IPS-18a (cell line): Measurements from ENCODE around the gene POMGNT2.

Source experiments
- H3K27ac ChIP-seq: one replicate; pipeline ENCODE4 v1.5.1; 2013; ENCODE audit warnings: low read length
- H3K27me3 ChIP-seq: one replicate; pipeline ENCODE4 v1.6.1; 2013; ENCODE audit warnings: mild to moderate bottlenecking, low read length; ENCODE audit not compliant: control insufficient read depth, insufficient read depth
- H3K36me3 ChIP-seq: one replicate; pipeline ENCODE4 v1.6.1; 2013; ENCODE audit warnings: low read depth, low read length; ENCODE audit not compliant: control insufficient read depth
- H3K4me1 ChIP-seq: one replicate; pipeline ENCODE4 v1.6.1; 2013; ENCODE audit warnings: low read depth, low read length; ENCODE audit not compliant: control insufficient read depth
- H3K4me3 ChIP-seq: one replicate; pipeline ENCODE4 v1.5.1; 2013; ENCODE audit warnings: low read length
- H3K9ac ChIP-seq: one replicate; pipeline ENCODE4 v1.6.1; 2013; ENCODE audit warnings: mild to moderate bottlenecking, low read length, moderate library complexity
- H3K9me3 ChIP-seq: one replicate; pipeline ENCODE4 v1.6.1; 2013; ENCODE audit warnings: low read depth, low read length; ENCODE audit not compliant: control insufficient read depth

Gene POMGNT2

DNA sequence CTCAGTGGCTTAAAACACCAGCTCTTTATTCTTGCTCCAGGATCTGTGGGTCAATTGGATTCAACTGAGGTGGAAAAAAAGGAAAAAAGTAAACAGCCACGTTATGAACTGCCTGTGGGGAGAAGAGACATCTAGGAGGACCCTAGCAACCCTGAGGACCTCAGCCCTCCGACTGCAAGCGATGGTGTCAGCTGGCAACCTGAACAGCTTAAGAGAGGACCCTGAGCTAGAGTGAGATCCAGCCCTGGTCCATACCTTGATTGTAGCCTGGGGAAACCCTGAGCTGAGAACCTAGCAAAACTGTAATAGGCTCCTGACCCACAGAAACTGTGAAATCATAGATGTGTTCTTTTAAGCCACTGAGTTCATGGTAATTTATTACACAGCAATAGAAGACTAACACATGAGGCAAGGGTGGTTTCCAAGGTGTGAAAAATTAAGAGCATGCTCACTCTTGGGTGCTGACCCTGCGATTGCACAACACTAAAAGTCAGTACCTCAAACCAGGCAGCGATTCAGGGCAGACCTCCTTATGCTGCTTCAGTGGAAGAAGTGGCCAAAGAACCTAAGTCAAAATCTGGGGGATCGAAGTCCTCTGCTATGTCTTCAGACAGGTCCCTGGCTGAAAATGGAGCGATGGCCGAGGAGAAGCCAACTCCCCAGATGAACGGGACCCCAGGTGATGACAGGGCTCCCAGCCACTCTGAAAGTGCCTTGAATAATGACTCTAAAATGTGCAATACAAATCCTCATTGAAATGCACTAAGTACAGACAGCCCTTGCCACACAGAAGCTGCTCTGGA is 69.1 kb downstream of the POMGNT2 start:
- no peaks in the 10 kb centered on the region for H3K9me3 ChIP-seq
- H3K27ac ChIP-seq: no peak overlapping the region
- H3K36me3 ChIP-seq: no peaks in the 10 kb centered on the region
- no peaks in the 10 kb centered on the region for H3K4me1 ChIP-seq
- H3K9ac ChIP-seq: no peak overlapping the region
- no peak overlapping the region for H3K4me3 ChIP-seq
- H3K27me3 ChIP-seq: no peaks in the 10 kb centered on the region

DNA sequence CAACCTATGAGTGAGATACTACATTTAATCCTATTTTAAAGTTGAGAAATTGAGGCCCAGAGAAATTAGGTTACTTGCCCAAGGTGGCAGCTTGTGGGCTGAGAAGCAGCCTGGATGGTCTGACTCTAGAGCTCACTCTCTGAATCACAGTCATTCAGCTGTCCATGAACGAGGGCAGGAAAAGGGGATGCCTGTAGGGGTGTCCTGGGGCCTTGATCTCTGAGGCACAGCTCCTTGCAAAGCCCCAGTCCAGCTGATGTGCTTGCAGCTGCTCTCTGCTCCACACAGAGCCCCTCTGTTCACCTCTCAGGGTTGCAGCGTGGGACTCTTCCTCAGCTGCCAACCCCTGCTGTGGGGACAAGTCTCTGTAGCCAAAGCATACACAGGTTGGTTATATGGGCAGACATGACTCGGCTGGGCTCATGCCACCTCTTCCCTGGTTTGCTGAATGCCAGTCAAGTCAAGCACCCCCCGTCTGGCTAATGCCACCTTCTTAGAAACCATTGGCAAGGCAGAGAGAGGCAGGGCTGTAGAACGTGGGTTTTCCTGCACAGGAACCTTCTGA is 70.0 kb downstream of the POMGNT2 start:
- Histone ChIP-seq H3K4me1 (no peaks in the 10 kb centered on the region), H3K4me3 (no peak overlapping the region), H3K27ac (no peak overlapping the region), H3K36me3 (no peaks in the 10 kb centered on the region), H3K9ac (no peak overlapping the region), H3K9me3 (no peaks in the 10 kb centered on the region), H3K27me3 (no peaks in the 10 kb centered on the region)

DNA sequence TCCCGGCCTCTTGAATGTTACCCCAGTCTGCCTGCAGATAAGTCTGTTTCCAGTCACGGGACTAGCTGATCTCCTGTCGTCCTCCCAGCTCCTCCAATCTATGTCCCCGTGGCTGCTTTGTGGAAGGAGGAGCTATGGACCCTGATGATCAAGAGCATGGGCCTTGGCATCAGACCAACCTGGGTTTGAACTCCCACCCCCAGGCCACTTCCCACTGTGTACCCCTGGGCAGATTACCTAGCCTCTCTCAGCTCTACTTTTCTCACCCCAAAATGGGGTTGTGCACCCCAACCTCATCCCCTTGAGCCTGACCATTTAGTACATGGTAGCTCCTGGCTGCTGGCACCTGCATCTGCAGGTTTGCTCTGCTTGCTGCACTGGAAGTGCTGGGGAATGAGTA is 71.0 kb downstream of the POMGNT2 start:
- Histone ChIP-seq H3K27me3 (no peaks in the 10 kb centered on the region), H3K4me3 (no peak overlapping the region), H3K36me3 (no peaks in the 10 kb centered on the region), H3K27ac (no peak overlapping the region), H3K9ac (no peak overlapping the region), H3K4me1 (no peaks in the 10 kb centered on the region), H3K9me3 (no peaks in the 10 kb centered on the region)

DNA sequence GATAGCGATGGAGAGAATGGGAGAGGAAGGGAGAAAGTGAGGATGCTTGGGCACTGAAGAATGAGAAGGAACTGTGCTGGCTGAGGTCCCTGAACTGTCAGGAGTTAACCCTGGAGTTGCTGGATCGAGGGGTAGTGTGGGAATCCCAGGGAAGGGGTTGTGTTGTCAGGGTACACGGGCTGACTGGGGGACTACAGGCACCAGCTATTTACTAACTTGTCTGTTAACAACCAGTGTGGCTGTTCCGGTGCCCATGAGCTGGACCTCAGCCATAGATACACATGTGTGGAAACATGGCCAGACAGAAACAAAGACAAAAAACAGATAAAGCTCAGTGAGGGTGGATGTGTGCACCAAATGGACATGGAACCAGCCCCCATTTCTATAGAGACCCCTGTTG is 71.7 kb downstream of the POMGNT2 start:
- no peaks in the 10 kb centered on the region for H3K36me3 ChIP-seq
- H3K4me1 ChIP-seq: no peaks in the 10 kb centered on the region
- H3K9ac ChIP-seq: no peak overlapping the region
- H3K27me3 ChIP-seq: no peaks in the 10 kb centered on the region
- H3K27ac ChIP-seq: no peak overlapping the region
- no peak overlapping the region for H3K4me3 ChIP-seq
- no peaks in the 10 kb centered on the region for H3K9me3 ChIP-seq

DNA sequence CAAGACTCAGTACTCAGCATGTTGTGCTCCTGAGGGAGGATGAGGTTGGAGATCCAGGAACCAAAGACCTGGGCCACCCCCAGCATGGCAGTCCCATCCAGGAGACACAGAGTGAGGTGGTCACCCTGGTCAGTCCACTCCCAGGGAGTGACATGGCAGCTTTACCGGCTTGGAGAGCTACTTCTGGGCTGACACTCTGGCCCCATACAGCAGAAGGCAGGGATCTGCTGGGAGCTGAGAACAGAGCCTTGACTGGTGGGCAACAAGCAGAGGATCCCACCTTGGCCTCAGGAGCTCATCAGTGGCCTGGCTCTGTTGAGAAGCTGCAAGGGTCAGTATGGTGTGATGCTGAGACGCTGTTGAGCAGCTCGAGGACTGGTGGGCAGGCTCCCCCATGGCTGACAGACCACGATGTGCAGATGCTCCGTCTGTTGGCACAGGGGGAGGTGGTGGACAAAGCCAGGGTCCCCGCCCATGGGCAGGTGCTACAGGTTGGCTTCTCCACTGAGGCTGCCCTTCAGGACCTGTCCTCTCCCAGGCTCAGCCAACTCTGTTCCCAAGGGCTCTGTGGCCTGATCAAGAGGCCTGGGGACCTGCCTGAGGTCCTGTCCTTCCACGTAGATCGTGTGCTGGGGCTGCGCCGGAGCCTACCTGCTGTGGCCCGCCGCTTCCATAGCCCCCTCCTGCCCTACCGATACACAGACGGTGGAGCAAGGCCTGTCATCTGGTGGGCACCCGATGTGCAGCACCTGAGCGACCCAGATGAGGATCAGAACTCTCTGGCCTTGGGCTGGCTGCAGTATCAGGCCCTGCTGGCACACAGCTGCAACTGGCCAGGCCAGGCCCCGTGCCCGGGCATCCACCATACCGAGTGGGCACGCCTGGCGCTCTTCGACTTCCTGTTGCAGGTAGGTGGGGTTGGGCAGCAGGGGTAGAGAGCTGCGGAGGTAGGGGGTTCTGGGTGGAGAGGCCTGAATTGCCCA is 72.9 kb downstream of the POMGNT2 start:
- H3K9ac ChIP-seq: no peak overlapping the region
- no peak overlapping the region for H3K4me3 ChIP-seq
- H3K27me3 ChIP-seq: no peaks in the 10 kb centered on the region
- H3K9me3 ChIP-seq: no peaks in the 10 kb centered on the region
- H3K36me3 ChIP-seq: no peaks in the 10 kb centered on the region
- H3K4me1 ChIP-seq: no peaks in the 10 kb centered on the region
- H3K27ac ChIP-seq: no peak overlapping the region

DNA sequence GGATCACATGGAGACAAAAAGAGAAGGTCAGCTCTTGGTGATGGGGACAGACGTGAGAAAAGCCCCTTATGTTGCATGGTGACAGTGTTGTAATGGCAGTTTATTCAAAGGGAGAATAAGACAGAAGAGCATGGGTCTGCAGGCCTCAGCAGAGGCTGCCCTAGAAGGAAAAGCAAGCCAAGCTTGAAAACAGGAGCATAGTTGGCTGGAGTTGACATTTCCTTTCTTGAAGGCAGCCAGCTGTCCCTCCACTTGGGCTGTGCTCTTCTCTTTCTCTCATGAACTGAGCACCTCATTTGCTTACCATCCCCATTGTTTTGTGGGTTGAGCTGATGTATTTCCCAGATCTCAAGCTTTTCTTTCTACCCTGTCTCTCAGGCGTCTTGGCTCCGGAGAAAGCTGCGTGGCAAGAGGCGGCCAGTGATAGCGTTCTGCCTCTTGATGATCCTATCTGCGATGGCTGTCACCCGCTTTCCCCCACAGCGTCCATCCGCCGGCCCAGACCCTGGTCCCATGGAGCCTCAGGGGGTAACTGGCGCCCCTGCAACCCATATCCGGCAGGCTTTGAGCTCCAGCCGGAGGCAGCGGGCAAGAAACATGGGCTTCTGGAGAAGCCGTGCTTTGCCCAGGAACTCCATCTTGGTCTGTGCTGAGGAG is 73.9 kb downstream of the POMGNT2 start:
- Histone ChIP-seq H3K27me3 (no peaks in the 10 kb centered on the region), H3K4me1 (no peaks in the 10 kb centered on the region), H3K9ac (no peak overlapping the region), H3K4me3 (no peak overlapping the region), H3K9me3 (no peaks in the 10 kb centered on the region), H3K36me3 (no peaks in the 10 kb centered on the region), H3K27ac (no peak overlapping the region)

DNA sequence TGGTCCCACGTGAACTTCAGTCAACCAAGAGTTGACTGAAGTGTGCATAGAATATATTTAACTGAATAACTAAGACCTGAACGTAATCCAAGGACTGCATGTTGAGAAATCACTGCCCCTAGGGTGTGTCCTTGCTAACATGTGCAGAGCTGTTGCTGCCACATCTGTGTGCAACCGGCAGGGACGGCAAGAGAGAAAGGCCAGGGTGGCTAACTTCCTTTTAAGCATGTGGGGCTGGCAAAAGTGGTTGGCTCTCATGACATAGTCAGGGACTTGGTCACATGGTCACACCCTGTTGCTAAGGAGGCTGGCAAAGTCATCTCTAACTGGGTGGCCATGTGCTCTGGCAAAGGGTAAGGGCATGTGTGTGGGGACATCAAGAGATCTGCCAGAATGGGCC is 74.4 kb downstream of the POMGNT2 start:
- Histone ChIP-seq H3K27me3 (no peaks in the 10 kb centered on the region), H3K27ac (no peak overlapping the region), H3K9me3 (no peaks in the 10 kb centered on the region), H3K36me3 (no peaks in the 10 kb centered on the region), H3K4me1 (no peaks in the 10 kb centered on the region), H3K9ac (no peak overlapping the region), H3K4me3 (no peak overlapping the region)

DNA sequence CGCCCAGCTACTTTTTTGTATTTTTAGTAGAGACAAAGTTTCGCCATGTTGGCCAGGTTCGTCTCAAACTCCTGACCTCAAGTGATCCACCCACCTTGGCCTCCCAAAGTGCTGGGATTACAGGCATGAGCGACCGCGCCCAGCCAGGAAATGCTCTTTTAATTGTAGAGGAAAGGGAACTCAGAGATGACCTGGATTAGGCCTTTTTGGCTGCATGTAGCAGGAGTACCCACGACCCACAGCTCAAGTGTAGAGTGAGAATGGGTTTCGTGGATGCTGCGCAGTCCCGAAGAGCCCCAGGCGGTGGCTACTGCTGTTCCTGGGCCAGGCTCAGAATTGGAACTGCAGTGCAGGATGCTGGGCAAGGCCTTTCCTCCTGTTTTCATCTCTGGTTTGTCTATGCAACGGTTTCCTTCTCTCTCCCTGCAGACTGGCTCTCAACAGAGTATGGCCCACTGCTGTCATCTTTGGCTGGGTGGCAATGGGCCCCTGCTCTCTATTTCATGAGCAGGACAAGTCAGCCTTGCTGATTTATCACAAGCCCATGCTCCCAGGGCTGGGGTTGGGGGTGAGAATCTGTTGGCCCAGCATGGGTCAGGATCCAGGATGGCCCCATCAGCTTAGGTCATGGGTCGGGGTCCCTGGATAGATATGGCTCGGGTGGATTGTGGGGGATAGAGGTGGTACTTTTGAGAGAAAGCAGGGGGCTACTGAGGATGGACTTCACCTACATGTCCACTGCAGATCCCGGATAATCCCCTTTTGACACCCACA is 75.5 kb downstream of the POMGNT2 start:
- peaks cover 5% of the 10 kb centered on the region for H3K4me1 ChIP-seq
- no peaks in the 10 kb centered on the region for H3K9me3 ChIP-seq
- H3K9ac ChIP-seq: no peak overlapping the region
- no peaks in the 10 kb centered on the region for H3K36me3 ChIP-seq
- no peaks in the 10 kb centered on the region for H3K27me3 ChIP-seq
- no peak overlapping the region for H3K27ac ChIP-seq
- no peak overlapping the region for H3K4me3 ChIP-seq
